Keratinocyte (primary cell): ENCODE measurements around the gene ATF6B. TPM values are rescaled to one million over a fixed set of nuclear protein-coding genes. Genes with fewer than 3 reads are reported as not detected.

ENCODE experiments used
- DNase-seq: peaks from one replicate; pipeline ENCODE4 v3.0.0-alpha.2; 2011; ENCODE audit warnings: low read depth, missing footprints, low spot score
- FAIRE-seq: peaks from 2 replicates; lab custom pipeline; 2011; peaks lifted over from hg19 to GRCh38; lab: Jason Lieb, UNC
- H2AFZ ChIP-seq: 2 replicates; pipeline ENCODE4 v1.6.0; 2012; ENCODE audit warnings: low read length, control low read depth, inconsistent platforms; ENCODE audit not compliant: control insufficient read depth
- H3K27ac ChIP-seq: 2 replicates; pipeline ENCODE4 v1.5.1; 2011; ENCODE audit warnings: low read length; ENCODE audit not compliant: control insufficient read depth, insufficient read depth
- H3K27me3 ChIP-seq: 3 replicates; pipeline ENCODE4 v1.6.0; 2011; ENCODE audit warnings: low read length; ENCODE audit not compliant: control insufficient read depth, insufficient read depth; ENCODE audit errors: extremely low read depth
- H3K36me3 ChIP-seq, 2 experiments: 2 replicates in 1 of 2; 3 replicates in 1 of 2; pipeline ENCODE4 v1.5.1; 2011; ENCODE audit warnings: low read length in 2 of 2, mild to moderate bottlenecking in 1 of 2; ENCODE audit not compliant: control insufficient read depth in 2 of 2, insufficient read depth in 2 of 2; ENCODE audit errors: extremely low read depth in 1 of 2
- H3K4me1 ChIP-seq: 3 replicates; pipeline ENCODE4 v1.5.1; 2011; ENCODE audit warnings: low read length; ENCODE audit not compliant: control insufficient read depth, insufficient read depth; ENCODE audit errors: extremely low read depth
- H3K4me2 ChIP-seq: 3 replicates; pipeline ENCODE4 v1.6.0; 2011; ENCODE audit warnings: low read depth, low read length; ENCODE audit not compliant: control insufficient read depth, insufficient read depth; ENCODE audit errors: extremely low read depth
- H3K4me3 ChIP-seq, 3 experiments: fragments of 200-600 bp in 1 of 3; sonication (generic) in 1 of 3; 2 replicates in 2 of 3; 3 replicates in 1 of 3; pipeline ENCODE4 v1.5.1; 2011 to 2016; ENCODE audit warnings: low read length in 3 of 3, mild to moderate bottlenecking in 3 of 3, control low read depth in 2 of 3, inconsistent platforms in 1 of 3, low read depth in 1 of 3, mixed read lengths in 1 of 3, mixed run types in 1 of 3, moderate library complexity in 1 of 3; ENCODE audit not compliant: control insufficient read depth in 2 of 3, insufficient read depth in 2 of 3; ENCODE audit errors: extremely low read depth in 1 of 3
- H3K79me2 ChIP-seq: 2 replicates; pipeline ENCODE4 v1.6.0; 2012; ENCODE audit warnings: low read length; ENCODE audit not compliant: control insufficient read depth, insufficient read depth
- H3K9ac ChIP-seq: 3 replicates; pipeline ENCODE4 v1.6.0; 2011; ENCODE audit warnings: low read length; ENCODE audit not compliant: control insufficient read depth, insufficient read depth; ENCODE audit errors: extremely low read depth
- H3K9me1 ChIP-seq: 3 replicates; pipeline ENCODE4 v1.6.0; 2011; ENCODE audit warnings: low read length; ENCODE audit not compliant: control insufficient read depth, insufficient read depth; ENCODE audit errors: extremely low read depth
- H3K9me3 ChIP-seq: 2 replicates; pipeline ENCODE4 v1.5.1; 2012; ENCODE audit warnings: low read depth, low read length; ENCODE audit not compliant: control insufficient read depth
- H4K20me1 ChIP-seq: 3 replicates; pipeline ENCODE4 v1.6.0; 2011; ENCODE audit warnings: low read length; ENCODE audit not compliant: control insufficient read depth, insufficient read depth; ENCODE audit errors: extremely low read depth
- EZH2 ChIP-seq: IDR thresholded peaks from one replicate; pipeline ENCODE4 v1.6.1; 2012; ENCODE audit warnings: inconsistent platforms, mild to moderate bottlenecking, low read length, moderate library complexity
- dilution Hi-C: fragments of 300-500 bp; cut with MboI; formaldehyde crosslinking; loops from one replicate; pipeline ENCODE4 v1.7.0; 2020; ENCODE audit warnings: low sequenced_read_pairs; ENCODE audit not compliant: extremely low pct_ligation_motif_present
- polyA plus RNA-seq, 5 experiments: library from polyadenylated mRNA; depleted of rRNA in 3 of 5; stranded (reverse) in 3 of 5; stranded (forward) in 1 of 5; unstranded in 1 of 5; fragments of >200 nt; gene quantifications; 1 replicate in 1 of 5; 2 replicates in 3 of 5; 3 replicates in 1 of 5; pipeline versions ENCODE4 v1.2.1 to v1.2.3, GENCODE V29; 2011 to 2012; ENCODE audit warnings: missing spikeins in 2 of 5, low read depth in 1 of 5, low replicate concordance in 1 of 5
- TF ChIP-seq, protein P1 (sequence below), 3 experiments: IDR thresholded peaks in 1 of 3; conservative IDR thresholded peaks in 1 of 3; optimal IDR thresholded peaks in 1 of 3; 2 replicates in 2 of 3; 3 replicates in 1 of 3; pipeline versions ENCODE3 to v1.5.1; 2011; ENCODE audit warnings: low read length in 3 of 3, mild to moderate bottlenecking in 3 of 3, moderate library complexity in 2 of 3, control low read depth in 1 of 3, inconsistent platforms in 1 of 3; ENCODE audit not compliant: insufficient read depth in 2 of 3; ENCODE audit errors: extremely low read depth in 1 of 3

ATF6B gene
- polyA plus RNA-seq, 1 donor (not counting 4 experiments of a cell fraction or from before 2014, with no cell fraction given): 30.4 TPM

DNA sequence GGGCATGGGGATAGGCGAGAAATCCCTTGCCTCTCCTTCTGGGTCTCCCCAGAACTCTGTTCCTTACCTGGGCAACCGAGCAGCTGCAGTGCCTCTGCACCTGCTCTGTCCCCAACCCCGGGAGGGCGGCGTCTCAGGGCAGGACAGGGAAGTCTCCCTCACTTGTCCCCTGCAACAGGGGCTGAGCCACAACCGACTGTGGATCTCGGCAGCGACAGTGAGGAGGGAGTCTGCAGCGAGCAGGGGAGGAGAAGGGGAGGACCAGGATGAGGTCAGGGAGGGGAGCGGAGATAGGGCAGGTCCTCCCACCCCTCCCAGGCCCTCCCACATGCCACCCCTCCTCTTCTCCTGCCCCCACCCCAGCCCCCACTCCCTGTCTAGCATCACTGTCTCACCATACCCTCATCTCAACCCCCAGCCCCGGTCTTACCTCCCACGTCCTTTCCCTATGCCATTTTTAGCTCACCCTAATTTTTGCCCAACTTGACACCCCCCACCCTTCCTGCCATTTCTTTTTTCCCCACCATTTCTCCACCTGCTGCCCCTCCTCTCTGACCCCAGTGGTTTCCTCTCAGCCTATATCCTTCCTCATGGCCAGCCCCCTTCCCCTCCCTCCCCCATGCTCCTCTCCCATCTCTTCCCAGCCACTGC lies 18.8 kb downstream of the ATF6B start, which contains the start of gene TNXB:
TSS of gene TNXB (minus strand) at position 225 of the 651 bp plus-strand sequence. CDS start 11,140 bp downstream, outside the sequence.
- no peaks in the 10 kb centered on the region for H3K79me2 ChIP-seq
- no peaks in the 10 kb centered on the region for H4K20me1 ChIP-seq
- H3K36me3 ChIP-seq: peaks cover 2 to 5% of the 10 kb centered on the region in 2 experiments
- H3K27ac ChIP-seq: no peak within 1 kb of the TSS
- H2AFZ ChIP-seq: no peak within 1 kb of the TSS
- peaks cover 24% of the 10 kb centered on the region for H3K4me1 ChIP-seq
- peak within 1 kb of the TSS; percentile 41 for H3K4me2 ChIP-seq
- no peak for TF ChIP-seq EZH2
- TF ChIP-seq, protein P1, sequence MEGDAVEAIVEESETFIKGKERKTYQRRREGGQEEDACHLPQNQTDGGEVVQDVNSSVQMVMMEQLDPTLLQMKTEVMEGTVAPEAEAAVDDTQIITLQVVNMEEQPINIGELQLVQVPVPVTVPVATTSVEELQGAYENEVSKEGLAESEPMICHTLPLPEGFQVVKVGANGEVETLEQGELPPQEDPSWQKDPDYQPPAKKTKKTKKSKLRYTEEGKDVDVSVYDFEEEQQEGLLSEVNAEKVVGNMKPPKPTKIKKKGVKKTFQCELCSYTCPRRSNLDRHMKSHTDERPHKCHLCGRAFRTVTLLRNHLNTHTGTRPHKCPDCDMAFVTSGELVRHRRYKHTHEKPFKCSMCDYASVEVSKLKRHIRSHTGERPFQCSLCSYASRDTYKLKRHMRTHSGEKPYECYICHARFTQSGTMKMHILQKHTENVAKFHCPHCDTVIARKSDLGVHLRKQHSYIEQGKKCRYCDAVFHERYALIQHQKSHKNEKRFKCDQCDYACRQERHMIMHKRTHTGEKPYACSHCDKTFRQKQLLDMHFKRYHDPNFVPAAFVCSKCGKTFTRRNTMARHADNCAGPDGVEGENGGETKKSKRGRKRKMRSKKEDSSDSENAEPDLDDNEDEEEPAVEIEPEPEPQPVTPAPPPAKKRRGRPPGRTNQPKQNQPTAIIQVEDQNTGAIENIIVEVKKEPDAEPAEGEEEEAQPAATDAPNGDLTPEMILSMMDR (optimal IDR thresholded peaks at IDR 0.05 in 1 of 3, IDR thresholded peaks at IDR 0.05 in 1 of 3, conservative IDR thresholded peaks at IDR 0.05 in 1 of 3; ENCODE audit: extremely low read depth in 1 of 3, insufficient read depth in 2 of 3, low read length in 3 of 3): no peak
- FAIRE-seq (no peak), DNase-seq (no peak)
- H3K9me3 ChIP-seq: no peaks in the 10 kb centered on the region
- H3K9me1 ChIP-seq: no peaks in the 10 kb centered on the region
- H3K27me3 ChIP-seq: peaks cover 9% of the 10 kb centered on the region
- no peak within 1 kb of the TSS for H3K4me3 ChIP-seq
- no peak within 1 kb of the TSS for H3K9ac ChIP-seq
- dilution Hi-C loops: no loop called here

DNA sequence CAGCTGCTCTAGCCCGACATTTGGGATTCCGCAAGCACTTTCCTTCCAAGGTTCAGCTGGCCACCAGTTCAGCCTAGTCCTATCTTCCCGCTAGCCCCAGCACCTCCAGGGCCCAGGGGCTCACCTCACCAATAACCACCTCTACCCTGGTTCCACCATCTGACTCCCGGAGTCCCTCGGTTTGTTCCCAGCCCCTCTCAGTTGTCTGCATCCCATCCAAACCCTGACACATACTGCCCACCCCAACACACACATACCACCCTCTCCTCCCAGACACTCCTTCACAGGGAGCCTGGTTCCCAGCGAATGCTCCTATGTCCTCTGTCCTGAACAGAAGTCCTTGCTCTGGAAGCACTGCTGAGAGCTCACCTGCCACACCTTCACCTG lies 19.3 kb downstream of the ATF6B start:
- no peak for DNase-seq
- H3K27me3 ChIP-seq: peaks cover 9% of the 10 kb centered on the region
- peak overlapping the region; percentile 41 for H3K4me2 ChIP-seq
- no peak overlapping the region for H3K4me3 ChIP-seq
- no peaks in the 10 kb centered on the region for H3K79me2 ChIP-seq
- H3K9me3 ChIP-seq: no peaks in the 10 kb centered on the region
- peaks cover 19% of the 10 kb centered on the region for H3K4me1 ChIP-seq
- FAIRE-seq: no peak
- peaks cover 2 to 5% of the 10 kb centered on the region in 2 experiments for H3K36me3 ChIP-seq
- no peak overlapping the region for H3K27ac ChIP-seq
- peak; percentile 82 for TF ChIP-seq EZH2
- TF ChIP-seq, protein P1 (optimal IDR thresholded peaks at IDR 0.05 in 1 of 3, IDR thresholded peaks at IDR 0.05 in 1 of 3, conservative IDR thresholded peaks at IDR 0.05 in 1 of 3; ENCODE audit: extremely low read depth in 1 of 3, insufficient read depth in 2 of 3, low read length in 3 of 3): no peak
- no peaks in the 10 kb centered on the region for H4K20me1 ChIP-seq
- dilution Hi-C loops: no loop called here
- H3K9me1 ChIP-seq: no peaks in the 10 kb centered on the region
- H2AFZ ChIP-seq: no peak overlapping the region
- H3K9ac ChIP-seq: no peak overlapping the region
